Measurements from ENCODE around the gene CDK13. TPM values are rescaled to one million over a fixed set of nuclear protein-coding genes. Genes with fewer than 3 reads are reported as not detected.

Gene CDK13
- total and polyA plus RNA-seq, 7 donors: 10.9 to 25.5 (median 21.0) TPM

DNA sequence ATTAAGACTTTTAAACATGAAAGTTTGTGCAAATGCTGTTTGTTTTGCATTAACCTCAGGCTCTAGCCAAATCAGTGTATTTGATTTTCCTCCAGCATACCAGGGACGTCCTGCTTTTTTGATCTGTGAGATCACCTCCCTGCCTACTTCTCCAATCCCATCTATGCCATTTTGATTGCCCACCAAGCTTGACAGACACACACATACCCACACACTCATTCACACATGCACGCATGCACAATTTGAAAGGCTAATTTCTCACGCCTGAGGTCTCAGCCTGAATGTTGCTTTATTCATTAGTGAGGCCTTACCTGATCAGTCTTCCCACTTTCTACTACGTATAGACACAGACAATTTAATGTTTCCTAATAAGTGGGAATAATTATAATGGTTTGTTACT, 53.5 kb downstream of the CDK13 start:
- peaks cover 0 to 21% of the 10 kb centered on the region in 2 donors for H3K36me3 ChIP-seq (ENCODE audit: insufficient read depth in 1 of 2, low read depth in 1 of 2)

DNA sequence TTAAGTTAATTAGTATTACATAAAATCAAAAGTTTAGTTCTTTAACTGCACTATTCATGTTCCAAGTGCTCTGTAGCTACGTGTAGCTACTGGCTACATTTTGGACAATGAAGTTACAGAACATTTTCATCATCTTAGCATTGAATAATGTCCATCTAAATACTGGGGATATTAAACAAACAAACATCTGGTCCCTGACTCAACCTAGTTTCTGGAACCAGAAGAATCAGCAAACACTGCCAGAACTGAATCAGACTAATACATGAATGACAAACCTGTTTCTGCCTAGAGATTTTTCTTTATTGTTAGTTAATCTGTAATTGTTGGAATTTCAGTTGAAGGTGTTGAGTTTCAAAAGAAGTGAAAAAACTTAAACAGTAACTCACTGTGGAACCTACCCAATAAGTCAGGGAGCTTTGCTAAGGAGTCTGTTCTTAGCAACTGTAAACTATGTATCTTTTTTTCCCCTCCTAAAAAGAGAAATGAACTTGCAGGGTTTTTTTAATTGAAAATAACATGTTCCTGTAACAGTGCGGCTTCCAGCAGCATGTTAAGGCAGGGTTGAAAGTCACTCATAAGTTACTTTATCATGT, 58.3 kb downstream of the CDK13 start:
- DNase-seq (no peak), ATAC-seq (no peak)
- Histone ChIP-seq H3K4me1 (no peaks in the 10 kb centered on the region), H3K4me3 (no peak overlapping the region), H3K9me3 (no peaks in the 10 kb centered on the region), H3K27ac (no peak overlapping the region), H3K36me3 (ENCODE audit: insufficient read depth in 1 of 2, low read depth in 1 of 2) (peaks cover 0 to 15% of the 10 kb centered on the region in 2 donors), H3K27me3 (ENCODE audit: insufficient read depth in 3 of 3, low read length in 2 of 3) (no peaks in the 10 kb centered on the region)
- 61 to 74% (median 64%) methylated on average over 2 of the region's 2 CpGs for WGBS, 3 donors
- intact Hi-C loops (cut with DNase I): no loop called here
- TF ChIP-seq, protein P1, sequence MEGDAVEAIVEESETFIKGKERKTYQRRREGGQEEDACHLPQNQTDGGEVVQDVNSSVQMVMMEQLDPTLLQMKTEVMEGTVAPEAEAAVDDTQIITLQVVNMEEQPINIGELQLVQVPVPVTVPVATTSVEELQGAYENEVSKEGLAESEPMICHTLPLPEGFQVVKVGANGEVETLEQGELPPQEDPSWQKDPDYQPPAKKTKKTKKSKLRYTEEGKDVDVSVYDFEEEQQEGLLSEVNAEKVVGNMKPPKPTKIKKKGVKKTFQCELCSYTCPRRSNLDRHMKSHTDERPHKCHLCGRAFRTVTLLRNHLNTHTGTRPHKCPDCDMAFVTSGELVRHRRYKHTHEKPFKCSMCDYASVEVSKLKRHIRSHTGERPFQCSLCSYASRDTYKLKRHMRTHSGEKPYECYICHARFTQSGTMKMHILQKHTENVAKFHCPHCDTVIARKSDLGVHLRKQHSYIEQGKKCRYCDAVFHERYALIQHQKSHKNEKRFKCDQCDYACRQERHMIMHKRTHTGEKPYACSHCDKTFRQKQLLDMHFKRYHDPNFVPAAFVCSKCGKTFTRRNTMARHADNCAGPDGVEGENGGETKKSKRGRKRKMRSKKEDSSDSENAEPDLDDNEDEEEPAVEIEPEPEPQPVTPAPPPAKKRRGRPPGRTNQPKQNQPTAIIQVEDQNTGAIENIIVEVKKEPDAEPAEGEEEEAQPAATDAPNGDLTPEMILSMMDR (IDR thresholded peaks at IDR 0.05): no peak

More for the DNA sequence above, 53.5 kb downstream of the CDK13 start:
- Histone ChIP-seq H3K27ac (no peak overlapping the region), H3K4me3 (no peak overlapping the region), H3K4me1 (no peaks in the 10 kb centered on the region), H3K27me3 (ENCODE audit: insufficient read depth in 3 of 3, low read length in 2 of 3) (no peaks in the 10 kb centered on the region), H3K9me3 (no peaks in the 10 kb centered on the region)
- TF ChIP-seq, protein P1 (IDR thresholded peaks at IDR 0.05): no peak
- DNase-seq (no peak), ATAC-seq (no peak)
- 81 to 91% (median 83%) methylated on average over 4 of the region's 4 CpGs for WGBS, 3 donors
- intact Hi-C loops (cut with DNase I): no loop called here

DNA sequence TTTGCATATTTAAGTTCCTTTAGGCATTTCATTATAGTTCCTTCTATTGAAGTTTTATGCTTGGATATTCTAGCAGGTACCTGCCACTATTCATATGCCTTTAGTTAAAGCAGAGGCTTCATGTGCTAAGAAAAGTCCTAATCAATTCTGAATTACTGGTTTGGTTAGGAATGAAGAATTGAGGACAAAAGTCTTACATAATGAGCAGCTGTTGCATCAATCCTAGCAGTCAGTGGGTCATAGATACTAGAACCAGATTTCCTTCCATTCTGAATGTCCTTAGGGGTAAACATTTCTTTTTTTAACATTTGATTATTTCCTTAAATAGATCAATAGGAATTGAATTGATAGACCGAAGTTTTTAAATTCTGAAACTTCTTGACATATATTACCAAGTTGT, 59.2 kb downstream of the CDK13 start:
- Histone ChIP-seq H3K4me3 (no peak overlapping the region), H3K27ac (no peak overlapping the region), H3K27me3 (ENCODE audit: insufficient read depth in 3 of 3, low read length in 2 of 3) (no peaks in the 10 kb centered on the region), H3K9me3 (no peaks in the 10 kb centered on the region), H3K4me1 (no peaks in the 10 kb centered on the region), H3K36me3 (ENCODE audit: insufficient read depth in 1 of 2, low read depth in 1 of 2) (peaks cover 0 to 15% of the 10 kb centered on the region in 2 donors)
- TF ChIP-seq, protein P1 (IDR thresholded peaks at IDR 0.05): no peak
- no peak for DNase-seq
- intact Hi-C loops (cut with DNase I): no loop called here
- no peak for ATAC-seq
- WGBS, 3 donors: 85 to 88% (median 87%) methylated on average over 1 of the region's 1 CpG

DNA sequence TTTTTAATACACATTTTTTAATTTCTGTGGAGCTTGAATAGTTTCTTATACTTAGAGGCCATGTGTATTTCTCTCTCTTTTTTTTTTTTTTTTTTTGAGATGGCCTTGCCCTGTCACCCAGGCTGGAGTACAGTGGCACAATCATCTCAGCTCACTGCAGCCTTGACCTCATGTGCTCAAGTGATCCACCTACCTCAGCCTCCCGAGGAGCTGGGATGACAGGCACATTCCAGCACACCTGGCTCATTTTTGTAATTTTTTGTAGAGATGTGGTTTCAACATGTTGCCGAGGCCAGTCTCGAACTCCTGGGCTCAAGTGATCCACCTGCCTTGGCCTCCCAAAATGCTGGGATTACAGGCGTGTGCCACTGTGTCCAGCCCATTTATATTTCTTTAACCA, 64.3 kb downstream of the CDK13 start:
- no peak overlapping the region for H3K27ac ChIP-seq
- intact Hi-C loops (cut with DNase I): no loop called here
- no peaks in the 10 kb centered on the region for H3K9me3 ChIP-seq
- TF ChIP-seq, protein P1 (IDR thresholded peaks at IDR 0.05): no peak
- DNase-seq: no peak
- no peak for ATAC-seq
- peaks cover 0 to 15% of the 10 kb centered on the region in 2 donors for H3K36me3 ChIP-seq (ENCODE audit: insufficient read depth in 1 of 2, low read depth in 1 of 2)
- H3K27me3 ChIP-seq (ENCODE audit: insufficient read depth in 3 of 3, low read length in 2 of 3): no peaks in the 10 kb centered on the region
- H3K4me3 ChIP-seq: no peak overlapping the region
- 86 to 94% (median 88%) methylated on average over 4 of the region's 4 CpGs for WGBS, 3 donors
- H3K4me1 ChIP-seq: peaks cover 4% of the 10 kb centered on the region

DNA sequence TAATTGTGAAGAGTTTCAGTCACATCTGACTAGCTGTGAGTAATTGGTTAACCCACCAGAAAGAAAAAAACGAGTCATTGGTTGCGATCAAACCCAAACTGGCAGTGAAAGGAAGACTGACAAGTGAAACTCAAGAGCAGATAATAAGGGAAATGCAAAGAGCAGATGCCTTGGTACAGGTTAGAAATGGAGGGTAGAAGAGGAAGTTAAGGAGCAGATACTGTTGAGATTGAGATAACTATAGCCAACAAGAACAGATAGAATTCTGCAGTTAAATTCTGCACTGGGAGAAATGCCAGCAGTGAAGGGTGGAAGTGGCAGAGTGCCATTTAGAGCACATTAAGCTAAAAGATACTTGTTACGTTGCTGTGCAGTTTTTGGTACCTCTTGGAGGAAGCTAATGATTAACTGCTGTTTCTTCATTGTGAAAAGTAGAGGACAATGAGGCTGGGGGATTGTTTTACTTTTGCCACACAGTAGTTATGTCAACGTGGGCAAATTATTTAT, 65.8 kb downstream of the CDK13 start:
- intact Hi-C loops (cut with DNase I): no loop called here
- Histone ChIP-seq H3K4me3 (no peak overlapping the region), H3K27ac (no peak overlapping the region), H3K4me1 (peaks cover 4% of the 10 kb centered on the region), H3K36me3 (ENCODE audit: insufficient read depth in 1 of 2, low read depth in 1 of 2) (peaks cover 0 to 4% of the 10 kb centered on the region in 2 donors), H3K9me3 (no peaks in the 10 kb centered on the region), H3K27me3 (ENCODE audit: insufficient read depth in 3 of 3, low read length in 2 of 3) (no peaks in the 10 kb centered on the region)
- no peak for DNase-seq
- TF ChIP-seq, protein P1 (IDR thresholded peaks at IDR 0.05): no peak
- WGBS, 3 donors: 19 to 33% (median 26%) methylated on average over 4 of the region's 4 CpGs
- peak in 1 of 4 donors; percentile 26 for ATAC-seq
